Neuronal stem cell (in vitro differentiated cells): ENCODE data around the gene GARIN5A.

Source experiments
- DNase-seq: peaks from one replicate; pipeline ENCODE4 v3.0.0-alpha.2; 2013; ENCODE audit warnings: low spot score
- H2AFZ ChIP-seq: one replicate; pipeline ENCODE4 v1.6.1; 2013; ENCODE audit warnings: mild to moderate bottlenecking, low read length, inconsistent platforms
- H2AK5ac ChIP-seq: 2 replicates; pipeline ENCODE4 v1.6.1; 2013; ENCODE audit warnings: low read depth, mild to moderate bottlenecking, inconsistent platforms, low read length, moderate library complexity, mixed read lengths
- H2BK120ac ChIP-seq: 2 replicates; pipeline ENCODE4 v1.6.1; 2013; ENCODE audit warnings: low read depth, mild to moderate bottlenecking, inconsistent platforms, low read length, moderate library complexity, mixed read lengths
- H2BK12ac ChIP-seq: one replicate; pipeline ENCODE4 v1.6.1; 2013; ENCODE audit warnings: low read length, inconsistent platforms
- H2BK15ac ChIP-seq: 2 replicates; pipeline ENCODE4 v1.6.1; 2013; ENCODE audit warnings: mild to moderate bottlenecking, low read length, inconsistent platforms, mixed read lengths
- H2BK5ac ChIP-seq: one replicate; pipeline ENCODE4 v1.6.1; 2013; ENCODE audit warnings: inconsistent platforms, mild to moderate bottlenecking, low read length, moderate library complexity
- H3K14ac ChIP-seq: one replicate; pipeline ENCODE4 v1.6.1; 2013; ENCODE audit warnings: low read length, inconsistent platforms
- H3K18ac ChIP-seq: 2 replicates; pipeline ENCODE4 v1.6.1; 2013; ENCODE audit warnings: low read length, inconsistent platforms
- H3K23ac ChIP-seq: 2 replicates; pipeline ENCODE4 v1.6.1; 2013; ENCODE audit warnings: low read depth, mild to moderate bottlenecking, mixed read lengths, low read length, inconsistent platforms; ENCODE audit not compliant: poor library complexity
- H3K27ac ChIP-seq: replicated peaks from 3 replicates; pipeline ENCODE4 v1.5.1; 2013; ENCODE audit warnings: low read length, inconsistent platforms
- H3K27me3 ChIP-seq, 3 experiments: 2 replicates each; pipeline ENCODE4 v1.6.1; 2013; ENCODE audit warnings: low read length in 3 of 3, mild to moderate bottlenecking in 2 of 3, inconsistent platforms in 1 of 3, low read depth in 1 of 3, mixed read lengths in 1 of 3, moderate library complexity in 1 of 3; ENCODE audit not compliant: control insufficient read depth in 3 of 3, insufficient read depth in 3 of 3
- H3K36me3 ChIP-seq, 2 donors: replicated peaks in 1 of 2; 2 replicates each; pipeline ENCODE4 v1.6.1; 2013; ENCODE audit warnings: low read length in 2 of 2; ENCODE audit not compliant: control insufficient read depth in 2 of 2, insufficient read depth in 2 of 2
- H3K4ac ChIP-seq: 2 replicates; pipeline ENCODE4 v1.6.1; 2013; ENCODE audit warnings: inconsistent platforms, mild to moderate bottlenecking, low read length, moderate library complexity
- H3K4me1 ChIP-seq, 2 donors: 1 replicate in 1 of 2; 2 replicates in 1 of 2; pipeline ENCODE4 v1.6.1; 2013; ENCODE audit warnings: low read length in 2 of 2, low read depth in 1 of 2; ENCODE audit not compliant: control insufficient read depth in 2 of 2, insufficient read depth in 1 of 2
- H3K4me2 ChIP-seq: one replicate; pipeline ENCODE4 v1.6.1; 2013; ENCODE audit warnings: mild to moderate bottlenecking, low read length, inconsistent platforms; ENCODE audit not compliant: insufficient read depth, poor library complexity, severe bottlenecking
- H3K4me3 ChIP-seq, 2 donors: 2 replicates each; pipeline ENCODE4 v1.5.1; 2013; ENCODE audit warnings: low read length in 2 of 2, mild to moderate bottlenecking in 2 of 2, inconsistent platforms in 1 of 2, moderate library complexity in 1 of 2
- H3K79me1 ChIP-seq: one replicate; pipeline ENCODE4 v1.6.1; 2013; ENCODE audit warnings: low read depth, mild to moderate bottlenecking, inconsistent platforms, low read length, moderate library complexity
- H3K9ac ChIP-seq: one replicate; pipeline ENCODE4 v1.6.1; 2013; ENCODE audit warnings: mild to moderate bottlenecking, low read depth, low read length, inconsistent platforms; ENCODE audit not compliant: poor library complexity
- H3K9me3 ChIP-seq, 2 donors: replicated peaks in 1 of 2; 2 replicates each; pipeline versions ENCODE3 to v1.6.1; 2013; ENCODE audit warnings: low read length in 2 of 2, mild to moderate bottlenecking in 2 of 2, inconsistent platforms in 1 of 2, low read depth in 1 of 2, mixed read lengths in 1 of 2, moderate library complexity in 1 of 2; ENCODE audit not compliant: control insufficient read depth in 2 of 2, insufficient read depth in 1 of 2
- H4K8ac ChIP-seq: one replicate; pipeline ENCODE4 v1.6.1; 2013; ENCODE audit warnings: low read depth, mild to moderate bottlenecking, inconsistent platforms, low read length, moderate library complexity
- H4K91ac ChIP-seq: one replicate; pipeline ENCODE4 v1.6.1; 2013; ENCODE audit warnings: low read length, low read depth, mild to moderate bottlenecking, inconsistent platforms; ENCODE audit not compliant: poor library complexity
- WGBS, 2 donors: extraction: QIAGEN DNeasy Blood & Tissue Kit; methylation state at CpG; one replicate each; pipeline ENCODE4 v1.1.7; 2013; ENCODE audit warnings: missing lambda C conversion rate in 2 of 2, mixed read lengths in 1 of 2; ENCODE audit not compliant: insufficient read length in 2 of 2, insufficient replicate concordance in 1 of 2; ENCODE audit errors: extremely low coverage in 2 of 2; 5-methylcytosine and 5-hydroxymethylcytosine counted together

The GARIN5A gene

DNA sequence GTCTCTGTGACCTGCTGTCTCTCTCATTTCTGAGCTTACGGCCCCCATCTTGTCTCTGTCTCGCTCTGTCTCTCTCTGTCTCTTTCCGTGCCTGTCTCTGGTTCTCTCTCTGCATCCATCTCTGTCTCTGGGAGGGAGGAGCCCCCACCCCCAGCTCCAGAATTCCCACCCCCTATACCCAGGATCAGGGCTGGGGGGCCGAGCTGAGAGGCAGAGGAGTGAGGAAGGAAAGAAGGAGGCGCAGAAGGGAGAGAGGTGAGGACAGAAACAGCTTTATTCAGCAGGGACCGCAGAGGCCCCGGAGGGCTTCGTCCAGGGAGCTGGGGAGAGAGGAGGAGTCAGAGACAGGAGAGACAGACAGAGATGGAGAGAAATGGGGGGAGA, 20.4 kb upstream of the GARIN5A start:
- peaks cover 3% of the 10 kb centered on the region for H3K79me1 ChIP-seq
- peak overlapping the region; percentile 92 for H2AFZ ChIP-seq
- H3K27ac ChIP-seq = no peak overlapping the region
- no peak overlapping the region for H3K4ac ChIP-seq
- no peak overlapping the region for H2BK15ac ChIP-seq
- peak overlapping the region; percentile 75 for H2BK12ac ChIP-seq
- H3K9me3 ChIP-seq = no peaks in the 10 kb centered on the region
- H2BK120ac ChIP-seq = no peak overlapping the region
- no peak overlapping the region for H3K14ac ChIP-seq
- peaks cover 18 to 32% of the 10 kb centered on the region in 2 donors for H3K4me1 ChIP-seq
- H2AK5ac ChIP-seq = peak overlapping the region; percentile 94
- no peak overlapping the region for H2BK5ac ChIP-seq
- no CpG with 5 or more reads among the region's 8 CpGs for WGBS, 2 donors
- no peaks in the 10 kb centered on the region for H3K36me3 ChIP-seq
- H3K27me3 ChIP-seq = peaks cover 0 to 57% (median under 1%) of the 10 kb centered on the region in 3 experiments
- no peak overlapping the region for H3K4me2 ChIP-seq
- H3K9ac ChIP-seq = no peak overlapping the region
- H4K8ac ChIP-seq = no peak overlapping the region
- peak overlapping the region; percentile 59 for H4K91ac ChIP-seq
- no peak overlapping the region for H3K23ac ChIP-seq
- no peak overlapping the region for H3K4me3 ChIP-seq
- no peak for DNase-seq
- peak overlapping the region; percentile 33 for H3K18ac ChIP-seq

DNA sequence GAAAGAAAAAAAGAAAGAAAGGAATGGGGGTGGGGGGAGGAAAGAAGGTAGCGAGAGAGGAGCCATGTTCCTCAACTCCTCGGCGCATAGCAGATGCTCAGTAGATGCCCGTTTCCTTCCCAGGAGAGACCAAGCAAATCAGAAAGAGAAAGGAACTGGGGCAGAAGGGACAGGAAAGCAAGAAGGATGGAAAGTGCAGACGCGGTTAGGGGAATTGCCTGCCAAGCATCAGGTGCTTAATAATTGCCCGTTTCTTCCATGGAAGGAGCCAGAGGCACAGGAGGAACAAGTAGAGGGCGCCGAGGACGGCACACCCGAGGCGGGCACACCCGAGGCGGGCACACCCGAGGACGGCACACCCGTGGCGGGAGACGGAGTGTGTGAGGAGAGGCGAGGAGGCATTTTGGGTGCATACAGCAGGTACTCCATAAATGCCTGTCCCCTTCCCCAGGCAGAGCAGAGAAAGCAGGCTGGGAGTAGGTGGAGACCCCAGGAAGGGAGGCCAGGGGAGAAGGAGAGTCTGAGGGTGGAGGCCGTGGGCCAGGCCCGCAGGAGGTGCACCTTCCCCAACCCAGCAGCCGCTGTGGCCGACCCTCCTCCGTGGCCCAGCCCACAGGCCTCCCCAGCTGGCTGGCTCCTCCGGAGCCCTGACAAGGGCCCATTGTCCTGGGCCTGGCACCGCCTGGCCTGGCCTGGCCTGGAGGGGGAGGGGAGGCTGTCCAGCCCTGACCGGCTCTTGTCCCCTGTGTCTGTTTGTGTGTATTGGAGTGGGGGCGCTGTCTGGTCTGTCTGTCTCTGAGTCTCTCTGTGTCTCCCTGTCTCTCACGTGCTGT, 19.8 kb upstream of the GARIN5A start:
- H2BK12ac ChIP-seq = peak overlapping the region; percentile 82
- H2BK5ac ChIP-seq = no peak overlapping the region
- no peak overlapping the region for H3K4me3 ChIP-seq
- no peak overlapping the region for H3K23ac ChIP-seq
- H3K27me3 ChIP-seq = peaks cover 0 to 63% (median 6%) of the 10 kb centered on the region in 3 experiments
- H3K4me1 ChIP-seq = peaks cover 21 to 31% of the 10 kb centered on the region in 2 donors
- no peaks in the 10 kb centered on the region for H3K9me3 ChIP-seq
- H3K14ac ChIP-seq = no peak overlapping the region
- H3K27ac ChIP-seq = no peak overlapping the region
- H3K18ac ChIP-seq = peak overlapping the region; percentile 85
- peaks cover 3% of the 10 kb centered on the region for H3K79me1 ChIP-seq
- H4K91ac ChIP-seq = no peak overlapping the region
- no peak overlapping the region for H3K4ac ChIP-seq
- peak overlapping the region; percentile 63 for H3K9ac ChIP-seq
- H3K36me3 ChIP-seq = no peaks in the 10 kb centered on the region
- no peak overlapping the region for H3K4me2 ChIP-seq
- H2AK5ac ChIP-seq = peak overlapping the region; percentile 94
- H2BK120ac ChIP-seq = no peak overlapping the region
- peak overlapping the region; percentile 92 for H2AFZ ChIP-seq
- DNase-seq = no peak
- H2BK15ac ChIP-seq = no peak overlapping the region
- H4K8ac ChIP-seq = no peak overlapping the region
- no CpG with 5 or more reads among the region's 30 CpGs for WGBS, 2 donors

DNA sequence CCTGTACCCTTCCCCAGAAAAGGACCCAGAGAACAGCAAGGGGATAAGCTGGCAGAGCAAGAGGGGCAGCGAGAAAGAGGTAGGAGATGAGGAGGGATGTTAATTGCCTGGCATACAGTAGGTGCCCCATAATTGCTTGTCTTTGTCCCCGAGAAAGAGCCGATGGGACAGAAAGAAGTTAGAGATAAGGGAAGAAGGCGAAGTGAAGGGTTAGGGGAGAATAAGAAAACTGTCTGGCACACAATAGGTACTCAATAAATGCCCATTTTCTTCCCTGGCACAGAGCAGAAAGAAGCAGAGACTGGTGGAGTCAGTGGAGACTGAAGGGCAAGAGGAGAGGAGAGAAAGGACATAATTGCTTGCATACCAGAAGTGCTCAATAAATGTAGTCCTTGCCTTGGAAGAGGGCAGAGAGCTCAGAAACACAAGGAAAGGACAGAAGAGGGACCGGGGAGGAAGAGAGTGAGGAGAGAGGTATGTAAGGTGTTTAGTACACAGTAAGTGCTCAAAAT, 18.4 kb upstream of the GARIN5A start:
- no peak overlapping the region for H3K27ac ChIP-seq
- H3K4me1 ChIP-seq = peaks cover 22 to 27% of the 10 kb centered on the region in 2 donors
- H3K27me3 ChIP-seq = peaks cover 0 to 69% (median 6%) of the 10 kb centered on the region in 3 experiments
- H3K23ac ChIP-seq = no peak overlapping the region
- H2BK120ac ChIP-seq = no peak overlapping the region
- no peak overlapping the region for H3K9ac ChIP-seq
- no peak overlapping the region for H2BK12ac ChIP-seq
- peak overlapping the region; percentile 3 for H2AK5ac ChIP-seq
- no peak overlapping the region for H2BK5ac ChIP-seq
- no peaks in the 10 kb centered on the region for H3K79me1 ChIP-seq
- H3K4me3 ChIP-seq = no peak overlapping the region
- H3K18ac ChIP-seq = no peak overlapping the region
- no peak overlapping the region for H3K14ac ChIP-seq
- DNase-seq = no peak
- H4K91ac ChIP-seq = no peak overlapping the region
- peaks cover 2 to 7% of the 10 kb centered on the region in 2 donors for H3K9me3 ChIP-seq
- WGBS, 2 donors = no CpG with 5 or more reads among the region's 5 CpGs
- no peak overlapping the region for H2BK15ac ChIP-seq
- H2AFZ ChIP-seq = no peak overlapping the region
- H3K4ac ChIP-seq = no peak overlapping the region
- no peak overlapping the region for H3K4me2 ChIP-seq
- no peak overlapping the region for H4K8ac ChIP-seq
- H3K36me3 ChIP-seq = no peaks in the 10 kb centered on the region
